Gastroesophageal sphincter (tissue), 4 donors: ENCODE results near the gene ZNF394. TPM values are rescaled to one million over a fixed set of nuclear protein-coding genes. Genes with fewer than 3 reads are reported as not detected.
A peak's percentile ranks its signal among the peaks of the same experiment; 100 is the strongest.

Experiments
- ATAC-seq: fragments of 150-250 bp; one replicate; pipeline ENCODE4 v1.9.1; 2016; ENCODE audit warnings: mild to moderate bottlenecking, moderate library complexity
- H3K27ac ChIP-seq, 4 donors: fragments of 200-600 bp; sonication (generic) in 3 of 4; 1 replicate in 3 of 4; 2 replicates in 1 of 4; pipeline ENCODE4 v1.5.1; 2016 to 2019
- H3K27me3 ChIP-seq: fragments of 200-600 bp; sonication (generic); one replicate; pipeline ENCODE4 v1.5.1; 2019
- H3K36me3 ChIP-seq, 2 donors: fragments of 200-600 bp; sonication (generic); one replicate each; pipeline ENCODE4 v1.5.1; 2019; ENCODE audit warnings: control low read depth in 1 of 2
- H3K4me1 ChIP-seq, 3 donors: fragments of 200-600 bp; sonication (generic); 1 replicate in 2 of 3; 2 replicates in 1 of 3; pipeline ENCODE4 v1.5.1; 2016 to 2019; ENCODE audit warnings: control low read depth in 2 of 3
- H3K4me3 ChIP-seq, 2 donors: fragments of 200-600 bp; sonication (generic); one replicate each; pipeline ENCODE4 v1.5.1; 2019; ENCODE audit warnings: mild to moderate bottlenecking in 1 of 2, moderate library complexity in 1 of 2
- H3K9me3 ChIP-seq, 3 donors: fragments of 200-600 bp; sonication (generic); one replicate each; pipeline ENCODE4 v1.5.1; 2017 to 2019; ENCODE audit warnings: control low read depth in 2 of 3
- CTCF ChIP-seq, 4 experiments: fragments of 200-600 bp in 2 of 4; fragments of 450-650 bp in 2 of 4; sonication (generic) in 1 of 4; IDR thresholded peaks; one replicate each; pipeline ENCODE4 v1.5.1; 2017 to 2019; ENCODE audit warnings: antibody characterized with exemption in 4 of 4, mild to moderate bottlenecking in 2 of 4, moderate library complexity in 2 of 4
- EP300 ChIP-seq: sonication (generic); formaldehyde crosslinking; IDR thresholded peaks from one replicate; pipeline ENCODE4 v1.6.1; 2017; ENCODE audit warnings: antibody characterized with exemption, mild to moderate bottlenecking
- POLR2A ChIP-seq, 2 donors: fragments of 450-650 bp; IDR thresholded peaks; one replicate each; pipeline ENCODE4 v1.6.1; 2017; ENCODE audit warnings: antibody characterized with exemption in 2 of 2, mild to moderate bottlenecking in 2 of 2, moderate library complexity in 1 of 2
- POLR2AphosphoS5 ChIP-seq: sonication (generic); formaldehyde crosslinking; IDR thresholded peaks from one replicate; pipeline ENCODE4 v1.6.1; 2017; ENCODE audit warnings: antibody characterized with exemption
- WGBS, 2 donors: methylation state at CpG; one replicate each; pipeline ENCODE4 v1.1.5; 2018; ENCODE audit warnings: low coverage in 1 of 2; 5-methylcytosine and 5-hydroxymethylcytosine counted together
- total RNA-seq, 4 donors: library from RNA; depleted of rRNA; stranded (reverse); fragments of >200 nt; gene quantifications; one replicate each; pipeline ENCODE4 v1.1.0, GENCODE V29; 2016

The ZNF394 gene
- total RNA-seq, 4 donors from 2014 or later, result 29.9 to 54.1 (median 45.1) TPM

DNA sequence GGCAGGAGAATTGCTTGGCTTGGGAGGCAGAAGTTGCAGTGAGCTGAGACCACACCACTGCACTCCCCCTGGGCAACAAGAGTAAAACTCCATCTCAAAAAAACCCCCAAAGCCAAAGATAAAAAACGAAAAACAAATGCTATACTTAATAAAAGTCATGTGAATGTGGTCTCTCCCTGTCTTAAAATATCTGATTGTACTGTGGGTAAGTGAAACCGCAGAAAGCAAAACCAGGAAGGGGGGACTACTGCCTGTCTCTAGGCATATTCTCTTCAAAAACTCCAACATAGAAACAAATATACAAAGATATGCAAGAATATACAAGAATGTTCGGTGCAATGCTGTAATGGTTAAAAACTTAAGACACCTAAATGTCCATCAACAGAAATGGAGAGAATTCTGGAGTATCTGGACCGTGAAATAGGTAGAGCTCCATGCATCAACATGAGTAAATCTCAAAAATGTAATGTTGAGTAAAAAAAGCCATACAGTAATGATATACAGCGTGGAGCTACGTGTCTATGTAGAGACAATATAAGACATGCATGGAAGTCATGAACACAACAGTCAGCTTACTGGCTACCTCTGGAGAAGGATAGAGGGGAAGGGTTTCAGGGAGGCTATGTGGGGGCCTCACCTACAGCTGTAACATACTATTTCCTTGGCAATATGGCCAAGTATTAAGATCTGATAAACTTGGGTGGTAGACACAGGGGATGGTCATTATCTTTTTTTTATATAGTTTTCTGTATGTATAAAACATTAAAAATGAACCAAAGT is 2.1 kb downstream of the ZNF394 start:
- Histone ChIP-seq H3K27ac (no peak overlapping the region), H3K4me1 (peaks cover 2 to 42% (median 21%) of the 10 kb centered on the region in 3 donors), H3K36me3 (peaks cover 5 to 56% of the 10 kb centered on the region in 2 donors), H3K27me3 (no peaks in the 10 kb centered on the region), H3K9me3 (peaks cover 0 to 26% (median 0%) of the 10 kb centered on the region in 3 donors), H3K4me3 (peak overlapping the region in 1 of 2 donors; percentile 85)
- no peak for TF ChIP-seq EP300
- TF ChIP-seq POLR2A (IDR thresholded peaks at IDR 0.05), result no peak
- TF ChIP-seq POLR2AphosphoS5, result no peak
- TF ChIP-seq CTCF (IDR thresholded peaks at IDR 0.05), result no peak
- no peak for ATAC-seq
- 71 to 92% methylated on average over 3 to 6 of the region's 6 CpGs for WGBS, 2 donors

GRCh38 chr7:99493823-99494222 is 6.3 kb downstream of the ZNF394 start:
- no peak for ATAC-seq
- Histone ChIP-seq H3K4me1 (peaks cover 2 to 27% (median 14%) of the 10 kb centered on the region in 3 donors), H3K36me3 (peaks cover 5 to 81% of the 10 kb centered on the region in 2 donors), H3K27ac (no peak overlapping the region), H3K27me3 (no peaks in the 10 kb centered on the region), H3K9me3 (peaks cover 0 to 30% (median 0%) of the 10 kb centered on the region in 3 donors), H3K4me3 (no peak overlapping the region)
- 82 to 100% methylated on average over 4 to 6 of the region's 6 CpGs for WGBS, 2 donors
- TF ChIP-seq EP300, result no peak
- no peak for TF ChIP-seq POLR2AphosphoS5
- no peak for TF ChIP-seq POLR2A (IDR thresholded peaks at IDR 0.05)
- TF ChIP-seq CTCF (IDR thresholded peaks at IDR 0.05), result no peak

DNA sequence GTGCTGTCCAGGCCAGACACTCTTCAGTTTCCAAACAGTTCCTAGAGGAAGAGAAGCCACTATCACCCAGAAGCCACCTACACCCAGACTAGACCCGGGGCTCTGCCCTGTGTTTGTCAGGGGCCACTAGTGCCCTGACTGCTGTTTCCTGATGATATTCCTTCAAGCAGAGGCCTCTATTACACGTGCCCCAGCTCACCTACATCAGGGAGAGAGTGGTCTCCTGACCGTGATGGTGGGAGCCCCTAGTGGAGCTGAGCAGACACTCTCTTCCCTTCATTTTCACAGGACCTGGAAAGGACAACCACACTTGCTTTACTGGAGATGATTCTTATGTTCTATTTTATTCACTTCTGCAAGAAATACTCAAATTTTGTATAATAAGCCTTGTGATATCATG is 9.2 kb downstream of the ZNF394 start:
- H3K27ac ChIP-seq, result no peak overlapping the region
- H3K27me3 ChIP-seq, result no peaks in the 10 kb centered on the region
- peaks cover 0 to 30% (median 0%) of the 10 kb centered on the region in 3 donors for H3K9me3 ChIP-seq
- H3K4me1 ChIP-seq, result no peaks in the 10 kb centered on the region
- TF ChIP-seq CTCF (IDR thresholded peaks at IDR 0.05) (no peak), EP300 (no peak), POLR2A (IDR thresholded peaks at IDR 0.05) (no peak), POLR2AphosphoS5 (no peak)
- WGBS, 2 donors, result 31% methylated on average over 2 of the region's 3 CpGs; no CpG with 5 or more reads in 1 of the 2 donors
- no peak overlapping the region for H3K4me3 ChIP-seq
- no peak for ATAC-seq
- H3K36me3 ChIP-seq, result peaks cover 5 to 66% of the 10 kb centered on the region in 2 donors

DNA sequence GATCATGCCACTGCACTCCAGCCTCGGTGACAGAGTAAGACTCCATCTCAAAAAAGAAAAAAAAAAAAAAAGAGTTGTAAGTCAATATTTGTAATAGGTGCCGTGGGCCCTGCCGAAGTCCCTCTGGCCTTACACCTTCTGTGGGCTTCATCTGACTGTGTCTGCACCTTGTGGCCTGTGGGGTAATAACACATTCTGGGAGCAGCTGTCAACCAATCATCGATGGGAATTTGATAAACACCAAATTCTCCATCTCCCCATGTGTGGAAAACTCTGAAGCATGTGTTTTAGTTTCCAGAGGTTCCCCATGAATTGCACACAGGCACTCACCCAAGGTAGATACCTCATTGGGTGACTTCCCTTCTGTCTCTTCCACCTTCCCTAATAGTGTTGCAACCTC is 10.8 kb downstream of the ZNF394 start:
- H3K27ac ChIP-seq, result no peak overlapping the region
- TF ChIP-seq POLR2A (IDR thresholded peaks at IDR 0.05) (no peak), CTCF (IDR thresholded peaks at IDR 0.05) (no peak), POLR2AphosphoS5 (no peak), EP300 (no peak)
- H3K9me3 ChIP-seq, result peaks cover 0 to 16% (median 0%) of the 10 kb centered on the region in 3 donors
- peaks cover 5 to 57% of the 10 kb centered on the region in 2 donors for H3K36me3 ChIP-seq
- no peak for ATAC-seq
- no peaks in the 10 kb centered on the region for H3K27me3 ChIP-seq
- no peak overlapping the region for H3K4me3 ChIP-seq
- WGBS, 2 donors, result 84 to 92% methylated on average over 3 to 4 of the region's 4 CpGs
- H3K4me1 ChIP-seq, result no peaks in the 10 kb centered on the region

GRCh38 chr7:99485094-99485493 is 15.0 kb downstream of the ZNF394 start:
- H3K27me3 ChIP-seq, result no peaks in the 10 kb centered on the region
- no peaks in the 10 kb centered on the region for H3K9me3 ChIP-seq
- no peak overlapping the region for H3K27ac ChIP-seq
- no peaks in the 10 kb centered on the region for H3K4me1 ChIP-seq
- TF ChIP-seq POLR2A (IDR thresholded peaks at IDR 0.05), result no peak
- TF ChIP-seq CTCF (IDR thresholded peaks at IDR 0.05), result no peak
- TF ChIP-seq EP300, result no peak
- no peak for TF ChIP-seq POLR2AphosphoS5
- peaks cover 0 to 57% of the 10 kb centered on the region in 2 donors for H3K36me3 ChIP-seq
- no peak overlapping the region for H3K4me3 ChIP-seq
- WGBS, 2 donors, result 80 to 81% methylated on average over 2 to 5 of the region's 5 CpGs
- no peak for ATAC-seq
